Measurements from ENCODE around the gene SDR42E2. TPM values are rescaled to one million over a fixed set of nuclear protein-coding genes. Genes with fewer than 3 reads are reported as not detected.
"Not testable (repeated sequence)": the region's sequence is repeated elsewhere in the genome, so short reads cannot be mapped to it uniquely, and the experiment has no call there.

The SDR42E2 gene
- total and polyA plus RNA-seq, 2 donors (not counting 1 experiment from before 2014, with no cell fraction given): under 0.01 TPM; not detected in 1

DNA sequence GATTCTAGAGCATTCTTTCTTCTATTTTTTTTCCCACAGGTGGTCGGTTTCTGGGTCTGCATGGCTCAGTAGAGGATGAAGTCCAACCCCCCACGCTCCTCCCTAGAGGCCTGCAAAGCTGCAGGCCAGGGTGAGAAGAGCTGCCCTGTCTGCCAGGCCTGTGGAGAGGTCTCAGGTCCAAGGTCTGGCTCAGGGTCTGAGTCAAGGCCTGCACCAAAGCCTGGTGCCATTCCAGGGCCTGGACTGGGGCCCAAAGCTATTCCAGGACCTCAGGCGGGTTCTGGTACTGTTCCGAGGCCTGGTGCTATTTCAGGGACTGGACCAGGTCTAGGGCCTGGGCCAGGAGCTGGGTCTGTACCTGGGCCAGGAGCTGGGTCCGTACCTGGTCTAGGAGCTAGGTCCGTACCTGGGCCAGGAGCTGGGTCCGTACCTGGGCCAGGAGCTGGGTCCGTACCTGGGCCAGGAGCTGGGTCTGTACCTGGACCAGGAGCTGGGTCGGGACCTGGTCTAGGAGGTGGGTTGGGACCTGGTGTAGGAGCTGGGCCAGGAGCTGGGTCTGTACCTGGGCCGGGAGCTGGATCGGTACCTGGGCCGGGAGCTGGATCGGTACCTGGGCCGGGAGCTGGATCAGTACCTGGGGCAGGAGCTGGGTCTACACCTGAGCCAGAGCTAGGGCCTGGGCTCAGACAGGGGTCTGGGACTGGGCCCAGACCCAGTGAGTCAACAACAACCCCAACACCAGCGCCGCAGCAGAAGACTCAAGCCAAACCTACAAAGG, 3.4 kb downstream of the SDR42E2 start:
- no peak for DNase-seq (ENCODE audit: low read depth in 2 of 2)
- Histone ChIP-seq H4K20me1 (ENCODE audit: control insufficient read depth, extremely low read depth, insufficient read depth, low read length) (no peaks in the 10 kb centered on the region), H3K4me2 (ENCODE audit: extremely low read depth, insufficient read depth, low read length) (no peak overlapping the region), H3K27me3 (ENCODE audit: control insufficient read depth, insufficient read depth, low read length) (peaks cover 11% of the 10 kb centered on the region), H3K9ac (ENCODE audit: insufficient read depth, low read length) (no peak overlapping the region), H3K4me3 (replicated peaks in 1 of 4; ENCODE audit: control extremely low read depth in 1 of 4, insufficient read depth in 1 of 4, low read depth in 3 of 4, low read length in 4 of 4) (no peak overlapping the region), H3K9me3 (ENCODE audit: control insufficient read depth, insufficient read depth, low read depth, low read length) (no peaks in the 10 kb centered on the region), H3K36me3 (ENCODE audit: control insufficient read depth, insufficient read depth, low read length) (no peaks in the 10 kb centered on the region), H3K79me2 (ENCODE audit: control insufficient read depth, insufficient read depth, low read length) (no peaks in the 10 kb centered on the region), H3K27ac (ENCODE audit: insufficient read depth, low read length) (no peak overlapping the region), H2AFZ (ENCODE audit: low read length) (no peak overlapping the region), H3K4me1 (ENCODE audit: control insufficient read depth, extremely low read depth, insufficient read depth, low read length) (no peaks in the 10 kb centered on the region)
- TF ChIP-seq EZH2 (IDR thresholded peaks at IDR 0.05; ENCODE audit: low read length, missing control alignments): no peak
- TF ChIP-seq, protein P1, sequence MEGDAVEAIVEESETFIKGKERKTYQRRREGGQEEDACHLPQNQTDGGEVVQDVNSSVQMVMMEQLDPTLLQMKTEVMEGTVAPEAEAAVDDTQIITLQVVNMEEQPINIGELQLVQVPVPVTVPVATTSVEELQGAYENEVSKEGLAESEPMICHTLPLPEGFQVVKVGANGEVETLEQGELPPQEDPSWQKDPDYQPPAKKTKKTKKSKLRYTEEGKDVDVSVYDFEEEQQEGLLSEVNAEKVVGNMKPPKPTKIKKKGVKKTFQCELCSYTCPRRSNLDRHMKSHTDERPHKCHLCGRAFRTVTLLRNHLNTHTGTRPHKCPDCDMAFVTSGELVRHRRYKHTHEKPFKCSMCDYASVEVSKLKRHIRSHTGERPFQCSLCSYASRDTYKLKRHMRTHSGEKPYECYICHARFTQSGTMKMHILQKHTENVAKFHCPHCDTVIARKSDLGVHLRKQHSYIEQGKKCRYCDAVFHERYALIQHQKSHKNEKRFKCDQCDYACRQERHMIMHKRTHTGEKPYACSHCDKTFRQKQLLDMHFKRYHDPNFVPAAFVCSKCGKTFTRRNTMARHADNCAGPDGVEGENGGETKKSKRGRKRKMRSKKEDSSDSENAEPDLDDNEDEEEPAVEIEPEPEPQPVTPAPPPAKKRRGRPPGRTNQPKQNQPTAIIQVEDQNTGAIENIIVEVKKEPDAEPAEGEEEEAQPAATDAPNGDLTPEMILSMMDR (conservative IDR thresholded peaks at IDR 0.05 in 1 of 2, IDR thresholded peaks at IDR 0.05 in 1 of 2; ENCODE audit: low read depth in 1 of 2, low read length in 2 of 2): no peak

DNA sequence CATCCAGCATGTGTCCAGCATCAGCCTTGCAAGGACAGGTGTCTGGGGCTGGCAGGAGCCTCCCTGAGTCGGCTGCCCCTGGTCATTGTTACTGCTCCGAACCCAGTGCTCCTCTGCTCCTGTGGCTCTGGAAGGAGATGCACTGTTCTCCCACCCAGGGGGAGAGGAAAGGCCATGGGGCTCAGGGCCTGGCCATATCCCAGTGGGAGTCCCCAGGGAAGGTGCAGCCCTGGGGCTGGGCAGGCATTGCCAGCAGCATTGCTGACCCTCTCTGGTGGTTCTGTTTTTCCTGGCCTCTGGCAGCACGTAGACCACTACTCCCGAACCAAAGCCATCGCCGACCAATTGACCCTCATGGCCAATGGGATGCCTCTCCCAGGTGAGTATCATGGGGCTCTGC, 9.6 kb downstream of the SDR42E2 start:
- Histone ChIP-seq H3K9me3 (ENCODE audit: control insufficient read depth, insufficient read depth, low read depth, low read length) (no peaks in the 10 kb centered on the region), H3K79me2 (ENCODE audit: control insufficient read depth, insufficient read depth, low read length) (no peaks in the 10 kb centered on the region), H3K4me3 (replicated peaks in 1 of 4; ENCODE audit: control extremely low read depth in 1 of 4, insufficient read depth in 1 of 4, low read depth in 3 of 4, low read length in 4 of 4) (no peak overlapping the region), H3K4me1 (ENCODE audit: control insufficient read depth, extremely low read depth, insufficient read depth, low read length) (no peaks in the 10 kb centered on the region), H3K4me2 (ENCODE audit: extremely low read depth, insufficient read depth, low read length) (no peak overlapping the region), H2AFZ (ENCODE audit: low read length) (no peak overlapping the region), H3K27me3 (ENCODE audit: control insufficient read depth, insufficient read depth, low read length) (no peaks in the 10 kb centered on the region), H3K27ac (ENCODE audit: insufficient read depth, low read length) (no peak overlapping the region), H3K9ac (ENCODE audit: insufficient read depth, low read length) (no peak overlapping the region), H3K36me3 (ENCODE audit: control insufficient read depth, insufficient read depth, low read length) (no peaks in the 10 kb centered on the region), H4K20me1 (ENCODE audit: control insufficient read depth, extremely low read depth, insufficient read depth, low read length) (no peaks in the 10 kb centered on the region)
- TF ChIP-seq EZH2 (IDR thresholded peaks at IDR 0.05; ENCODE audit: low read length, missing control alignments): no peak
- TF ChIP-seq, protein P1 (conservative IDR thresholded peaks at IDR 0.05 in 1 of 2, IDR thresholded peaks at IDR 0.05 in 1 of 2; ENCODE audit: low read depth in 1 of 2, low read length in 2 of 2): no peak
- no peak for DNase-seq (ENCODE audit: low read depth in 2 of 2)

DNA sequence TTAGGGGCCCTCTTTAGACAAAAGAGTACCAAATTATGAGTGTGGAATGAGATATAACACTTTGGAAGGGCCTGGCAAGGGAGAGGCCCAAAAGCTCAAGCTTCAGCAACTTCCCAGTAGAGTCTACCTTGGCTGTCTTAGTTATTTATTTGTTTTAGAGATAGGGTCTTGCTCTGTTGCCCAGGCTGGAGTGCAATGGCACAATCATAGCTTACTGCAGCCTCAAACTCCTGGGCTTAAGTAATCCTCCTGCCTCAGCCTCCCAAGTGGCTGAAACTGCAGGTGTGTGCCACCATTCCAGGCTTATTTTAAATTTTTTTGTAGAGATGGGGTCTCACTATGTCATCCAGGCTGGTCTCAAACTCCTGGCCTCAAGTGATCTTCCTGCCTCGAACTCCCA, 10.3 kb downstream of the SDR42E2 start:
- H3K27me3 ChIP-seq (ENCODE audit: control insufficient read depth, insufficient read depth, low read length); H3K27ac ChIP-seq (ENCODE audit: insufficient read depth, low read length); H3K9ac ChIP-seq (ENCODE audit: insufficient read depth, low read length); H3K4me2 ChIP-seq (ENCODE audit: extremely low read depth, insufficient read depth, low read length); H3K79me2 ChIP-seq (ENCODE audit: control insufficient read depth, insufficient read depth, low read length); DNase-seq (ENCODE audit: low read depth in 2 of 2); H2AFZ ChIP-seq (ENCODE audit: low read length); H4K20me1 ChIP-seq (ENCODE audit: control insufficient read depth, extremely low read depth, insufficient read depth, low read length); H3K4me1 ChIP-seq (ENCODE audit: control insufficient read depth, extremely low read depth, insufficient read depth, low read length); H3K4me3 ChIP-seq (replicated peaks in 1 of 4; ENCODE audit: control extremely low read depth in 1 of 4, insufficient read depth in 1 of 4, low read depth in 3 of 4, low read length in 4 of 4); H3K36me3 ChIP-seq (ENCODE audit: control insufficient read depth, insufficient read depth, low read length); H3K9me3 ChIP-seq (ENCODE audit: control insufficient read depth, insufficient read depth, low read depth, low read length): not testable (repeated sequence)

Data from fibroblast of lung (primary cell).